ENCODE measurements around the gene ROPN1L. TPM values are rescaled to one million over a fixed set of nuclear protein-coding genes. Genes with fewer than 3 reads are reported as not detected.
"Not testable (repeated sequence)": the region's sequence is repeated elsewhere in the genome, so short reads cannot be mapped to it uniquely, and the experiment has no call there.

Gene ROPN1L
- total RNA-seq, 1 donor from 2014 or later = 0.55 TPM

DNA sequence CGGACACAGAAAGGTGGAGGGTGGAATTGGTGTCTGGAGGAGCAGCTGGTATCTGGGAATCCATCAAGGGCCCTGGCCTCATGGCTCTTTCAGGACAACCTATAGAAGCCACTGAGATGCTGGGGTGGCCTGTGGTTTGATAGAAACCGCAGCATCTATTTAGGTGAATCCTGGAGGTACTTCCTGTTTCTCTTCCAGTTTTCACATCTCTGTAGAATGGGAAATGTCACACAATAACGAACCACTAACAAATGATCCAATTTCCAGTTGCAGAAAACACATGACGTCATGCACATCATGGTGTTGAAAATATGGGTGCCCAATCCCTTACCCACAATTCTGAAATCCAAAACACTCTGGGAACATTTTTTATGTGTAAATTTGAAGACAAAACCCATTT is 52.2 kb downstream of the ROPN1L start:
- H3K36me3 Mint-ChIP-seq (ENCODE audit: low read depth) = no peaks in the 10 kb centered on the region
- DNase-seq (ENCODE audit: low spot score) = no peak
- H3K4me1 Mint-ChIP-seq (ENCODE audit: low read depth) = peaks cover 15% of the 10 kb centered on the region
- no peak overlapping the region for H3K27ac Mint-ChIP-seq
- intact Hi-C loops (cut with micrococcal nuclease) = no loop called here
- H3K4me3 Mint-ChIP-seq (ENCODE audit: low read depth) = no peak overlapping the region
- peaks cover 14% of the 10 kb centered on the region for H3K9me3 Mint-ChIP-seq
- H3K27me3 Mint-ChIP-seq (ENCODE audit: low read depth) = peaks cover 2% of the 10 kb centered on the region

GRCh38 chr5:10494497-10494896 is 52.8 kb downstream of the ROPN1L start:
- H3K4me3 Mint-ChIP-seq (ENCODE audit: low read depth); H3K27me3 Mint-ChIP-seq (ENCODE audit: low read depth); H3K36me3 Mint-ChIP-seq (ENCODE audit: low read depth); DNase-seq (ENCODE audit: low spot score); H3K27ac Mint-ChIP-seq; intact Hi-C loops (cut with micrococcal nuclease): not testable (repeated sequence)
- H3K9me3 Mint-ChIP-seq = peaks cover 14% of the 10 kb centered on the region
- peaks cover 12% of the 10 kb centered on the region for H3K4me1 Mint-ChIP-seq (ENCODE audit: low read depth)

- no peak for DNase-seq (ENCODE audit: low spot score)
- Mint-ChIP-seq H3K27me3 (ENCODE audit: low read depth) (no peaks in the 10 kb centered on the region), H3K4me1 (ENCODE audit: low read depth) (no peaks in the 10 kb centered on the region), H3K36me3 (ENCODE audit: low read depth) (no peaks in the 10 kb centered on the region), H3K4me3 (ENCODE audit: low read depth) (no peak overlapping the region), H3K27ac (no peak overlapping the region), H3K9me3 (peaks cover 14% of the 10 kb centered on the region)
- intact Hi-C loops (cut with micrococcal nuclease) = no loop called here
These were observed 55.9 kb downstream of the ROPN1L start for GRCh38 chr5:10497554-10497953.

GRCh38 chr5:10498350-10498749 is 56.7 kb downstream of the ROPN1L start:
- intact Hi-C loops (cut with micrococcal nuclease) = no loop called here
- Mint-ChIP-seq H3K27me3 (ENCODE audit: low read depth) (no peaks in the 10 kb centered on the region), H3K4me1 (ENCODE audit: low read depth) (no peaks in the 10 kb centered on the region), H3K36me3 (ENCODE audit: low read depth) (no peaks in the 10 kb centered on the region), H3K9me3 (peaks cover 14% of the 10 kb centered on the region), H3K27ac (no peak overlapping the region), H3K4me3 (ENCODE audit: low read depth) (no peak overlapping the region)
- no peak for DNase-seq (ENCODE audit: low spot score)

GRCh38 chr5:10499066-10499465 is 57.4 kb downstream of the ROPN1L start:
- intact Hi-C loops (cut with micrococcal nuclease) = no loop called here
- Mint-ChIP-seq H3K4me3 (ENCODE audit: low read depth) (no peak overlapping the region), H3K9me3 (peaks cover 11% of the 10 kb centered on the region), H3K27ac (no peak overlapping the region), H3K4me1 (ENCODE audit: low read depth) (no peaks in the 10 kb centered on the region), H3K36me3 (ENCODE audit: low read depth) (no peaks in the 10 kb centered on the region), H3K27me3 (ENCODE audit: low read depth) (no peaks in the 10 kb centered on the region)
- no peak for DNase-seq (ENCODE audit: low spot score)

DNA sequence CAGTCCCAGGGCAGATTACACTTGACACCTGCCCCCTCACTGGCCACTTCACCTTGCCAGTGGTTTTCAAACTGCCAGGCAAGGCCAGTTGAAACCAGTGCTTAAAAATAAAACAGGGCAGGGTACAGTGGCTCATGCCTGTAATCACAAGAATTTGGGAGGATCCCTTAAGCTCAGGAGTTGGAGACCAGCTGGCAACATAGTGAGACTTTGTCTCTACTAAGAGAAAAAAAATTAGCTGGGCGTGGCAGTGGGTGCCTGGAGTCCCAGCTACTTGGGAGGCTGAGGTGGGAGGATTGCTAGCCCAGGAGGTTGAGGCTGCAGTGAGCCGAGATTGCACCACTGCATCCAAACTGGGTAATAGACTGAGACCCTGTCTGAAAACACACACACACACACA is 58.1 kb downstream of the ROPN1L start:
- Mint-ChIP-seq H3K4me1 (ENCODE audit: low read depth) (no peaks in the 10 kb centered on the region), H3K36me3 (ENCODE audit: low read depth) (no peaks in the 10 kb centered on the region), H3K9me3 (peaks cover 4% of the 10 kb centered on the region), H3K4me3 (ENCODE audit: low read depth) (no peak overlapping the region), H3K27me3 (ENCODE audit: low read depth) (no peaks in the 10 kb centered on the region), H3K27ac (no peak overlapping the region)
- DNase-seq (ENCODE audit: low spot score) = no peak
- intact Hi-C loops (cut with micrococcal nuclease) = no loop called here

- H3K36me3 Mint-ChIP-seq (ENCODE audit: low read depth) = no peaks in the 10 kb centered on the region
- intact Hi-C loops (cut with micrococcal nuclease) = no loop called here
- no peak overlapping the region for H3K4me3 Mint-ChIP-seq (ENCODE audit: low read depth)
- no peak overlapping the region for H3K27ac Mint-ChIP-seq
- H3K27me3 Mint-ChIP-seq (ENCODE audit: low read depth) = no peaks in the 10 kb centered on the region
- no peak for DNase-seq (ENCODE audit: low spot score)
- H3K9me3 Mint-ChIP-seq = no peaks in the 10 kb centered on the region
- H3K4me1 Mint-ChIP-seq (ENCODE audit: low read depth) = no peaks in the 10 kb centered on the region
These were observed 59.0 kb downstream of the ROPN1L start for GRCh38 chr5:10500669-10501068.

- peaks cover 5% of the 10 kb centered on the region for H3K27me3 Mint-ChIP-seq (ENCODE audit: low read depth)
- no peak for DNase-seq (ENCODE audit: low spot score)
- no peaks in the 10 kb centered on the region for H3K36me3 Mint-ChIP-seq (ENCODE audit: low read depth)
- no peaks in the 10 kb centered on the region for H3K4me1 Mint-ChIP-seq (ENCODE audit: low read depth)
- no peak overlapping the region for H3K4me3 Mint-ChIP-seq (ENCODE audit: low read depth)
- H3K9me3 Mint-ChIP-seq = no peaks in the 10 kb centered on the region
- intact Hi-C loops (cut with micrococcal nuclease) = no loop called here
- no peak overlapping the region for H3K27ac Mint-ChIP-seq
These were observed 59.9 kb downstream of the ROPN1L start for GRCh38 chr5:10501554-10502075.

GRCh38 chr5:10502130-10502529 is 60.5 kb downstream of the ROPN1L start:
- intact Hi-C loops (cut with micrococcal nuclease) = no loop called here
- no peaks in the 10 kb centered on the region for H3K4me1 Mint-ChIP-seq (ENCODE audit: low read depth)
- no peak for DNase-seq (ENCODE audit: low spot score)
- no peaks in the 10 kb centered on the region for H3K9me3 Mint-ChIP-seq
- peaks cover 5% of the 10 kb centered on the region for H3K27me3 Mint-ChIP-seq (ENCODE audit: low read depth)
- H3K36me3 Mint-ChIP-seq (ENCODE audit: low read depth) = no peaks in the 10 kb centered on the region
- H3K4me3 Mint-ChIP-seq (ENCODE audit: low read depth) = no peak overlapping the region
- H3K27ac Mint-ChIP-seq = no peak overlapping the region

DNA sequence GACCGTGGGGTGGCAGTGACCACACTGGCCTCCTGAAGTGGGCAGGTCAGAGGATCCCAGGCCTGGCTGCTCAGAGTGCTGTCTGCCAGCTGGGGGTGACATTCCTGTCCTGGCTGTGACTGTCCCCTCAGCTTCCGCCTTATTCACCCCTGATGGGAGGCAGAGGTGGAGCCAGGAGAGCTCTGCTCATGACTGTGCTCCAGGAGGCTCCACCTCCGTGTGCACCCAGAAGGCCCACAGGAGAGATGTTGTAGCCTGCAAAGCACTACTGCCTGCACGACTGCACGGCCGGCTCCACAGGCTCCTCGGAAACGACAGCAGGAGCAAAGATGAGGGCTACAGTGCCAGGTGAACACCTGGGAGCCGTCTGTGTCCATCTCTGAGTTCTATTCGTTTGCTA is 60.9 kb downstream of the ROPN1L start:
- no peaks in the 10 kb centered on the region for H3K36me3 Mint-ChIP-seq (ENCODE audit: low read depth)
- peaks cover 5% of the 10 kb centered on the region for H3K27me3 Mint-ChIP-seq (ENCODE audit: low read depth)
- no peak overlapping the region for H3K27ac Mint-ChIP-seq
- no peak for DNase-seq (ENCODE audit: low spot score)
- H3K4me1 Mint-ChIP-seq (ENCODE audit: low read depth) = no peaks in the 10 kb centered on the region
- intact Hi-C loops (cut with micrococcal nuclease) = no loop called here
- H3K9me3 Mint-ChIP-seq = no peaks in the 10 kb centered on the region
- no peak overlapping the region for H3K4me3 Mint-ChIP-seq (ENCODE audit: low read depth)

GRCh38 chr5:10503321-10503720 is 61.6 kb downstream of the ROPN1L start:
- H3K9me3 Mint-ChIP-seq = no peaks in the 10 kb centered on the region
- H3K4me3 Mint-ChIP-seq (ENCODE audit: low read depth) = no peak overlapping the region
- intact Hi-C loops (cut with micrococcal nuclease) = no loop called here
- no peak for DNase-seq (ENCODE audit: low spot score)
- no peaks in the 10 kb centered on the region for H3K4me1 Mint-ChIP-seq (ENCODE audit: low read depth)
- H3K36me3 Mint-ChIP-seq (ENCODE audit: low read depth) = no peaks in the 10 kb centered on the region
- peaks cover 5% of the 10 kb centered on the region for H3K27me3 Mint-ChIP-seq (ENCODE audit: low read depth)
- no peak overlapping the region for H3K27ac Mint-ChIP-seq

DNA sequence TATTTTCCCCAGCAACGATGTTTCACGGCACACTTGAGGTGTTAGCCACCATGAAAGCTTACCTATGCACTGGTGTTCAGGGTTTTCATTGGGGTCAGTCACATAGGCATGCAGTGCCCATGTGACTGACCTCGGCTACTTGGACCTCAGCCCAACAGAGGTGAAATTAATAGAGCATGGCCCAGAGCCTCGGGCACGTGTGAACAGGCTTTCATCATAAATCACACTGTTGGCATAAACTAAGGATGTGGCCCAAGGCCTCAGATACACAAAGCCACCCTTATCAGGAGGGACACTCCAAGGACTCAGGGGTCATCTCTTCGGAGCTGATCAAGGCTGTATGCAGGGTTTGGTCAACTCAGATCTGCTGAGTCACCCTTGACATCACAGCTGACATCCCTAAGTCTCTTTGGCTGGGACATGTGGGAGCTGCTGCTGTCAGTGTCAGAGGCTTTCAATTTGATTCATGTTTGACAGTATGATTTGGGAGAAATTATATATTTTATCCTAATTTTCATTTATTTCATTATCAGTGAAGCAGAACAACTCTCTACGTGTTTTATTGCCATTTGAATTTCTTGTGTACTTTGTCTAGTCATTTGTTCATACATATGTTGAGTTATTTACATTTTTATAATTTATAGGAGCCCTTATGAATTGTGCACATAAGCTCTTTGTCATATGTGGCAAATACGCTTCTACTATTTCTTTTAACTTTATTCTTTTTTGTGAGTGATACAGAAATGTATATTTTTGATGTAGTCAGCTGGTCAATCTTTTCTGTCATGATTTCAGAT is 62.5 kb downstream of the ROPN1L start:
- no peaks in the 10 kb centered on the region for H3K36me3 Mint-ChIP-seq (ENCODE audit: low read depth)
- H3K27me3 Mint-ChIP-seq (ENCODE audit: low read depth) = peaks cover 5% of the 10 kb centered on the region
- no peak overlapping the region for H3K4me3 Mint-ChIP-seq (ENCODE audit: low read depth)
- no peak for DNase-seq (ENCODE audit: low spot score)
- intact Hi-C loops (cut with micrococcal nuclease) = no loop called here
- H3K9me3 Mint-ChIP-seq = no peaks in the 10 kb centered on the region
- H3K4me1 Mint-ChIP-seq (ENCODE audit: low read depth) = peaks cover 2% of the 10 kb centered on the region
- H3K27ac Mint-ChIP-seq = no peak overlapping the region

DNA sequence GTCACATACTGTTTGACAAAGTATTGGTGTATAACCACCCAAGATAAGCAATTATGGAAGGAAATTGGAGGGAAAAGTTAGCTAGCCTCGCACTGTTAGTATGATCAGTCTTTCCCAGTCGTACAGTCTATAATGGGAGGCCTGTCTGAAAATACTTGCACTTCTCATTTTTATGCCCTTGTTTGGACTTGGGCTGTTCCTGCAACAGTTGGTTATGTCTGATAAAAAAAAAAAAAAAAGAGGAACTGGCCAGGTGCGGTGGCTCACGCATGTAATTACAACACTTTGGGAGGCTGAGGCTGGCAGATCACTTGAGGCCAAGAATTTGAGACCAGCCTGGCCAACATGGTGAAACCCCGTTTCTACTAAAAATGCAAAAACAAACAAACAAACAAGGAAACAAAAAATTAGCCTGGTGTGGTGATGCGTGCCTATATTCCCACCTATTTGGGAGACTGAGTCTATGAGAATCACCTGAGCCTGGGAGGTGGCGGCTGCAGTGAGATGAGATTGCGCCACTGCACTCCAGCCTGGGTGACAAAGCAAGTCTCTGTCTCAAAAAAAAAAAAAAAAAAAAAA is 63.9 kb downstream of the ROPN1L start:
- Mint-ChIP-seq H3K4me1 (ENCODE audit: low read depth) (peaks cover 2% of the 10 kb centered on the region), H3K27ac (no peak overlapping the region), H3K36me3 (ENCODE audit: low read depth) (no peaks in the 10 kb centered on the region), H3K27me3 (ENCODE audit: low read depth) (peaks cover 5% of the 10 kb centered on the region), H3K9me3 (no peaks in the 10 kb centered on the region), H3K4me3 (ENCODE audit: low read depth) (no peak overlapping the region)
- no peak for DNase-seq (ENCODE audit: low spot score)
- intact Hi-C loops (cut with micrococcal nuclease) = no loop called here

All from activated T-helper 2 cell treated with anti-CD3 and anti-CD28 coated beads, Interferon-gamma antibody, Interleukin-2, Interleukin-4, amounts not matched to agents 10 μg/mL and 5 μg/mL and 100 μg/mL, durations not matched to agents 14 hours and 24 hours and 36 hours (primary cell).